Measurements from ENCODE around the gene TMPRSS11D.

TMPRSS11D gene

GRCh38 chr4:67886281-67886680 lies 2.5 kb upstream of the TMPRSS11D start:
- no peak overlapping the region for H3K4me3 ChIP-seq (replicated peaks; ENCODE audit: low read depth, low read length)
- DNase-seq (ENCODE audit: extremely low read depth, insufficient read length), result no peak
- no peaks in the 10 kb centered on the region for H3K36me3 ChIP-seq (ENCODE audit: control insufficient read depth, insufficient read depth, low read length)
- H3K27me3 ChIP-seq (replicated peaks; ENCODE audit: control insufficient read depth, insufficient read depth, low read length), result no peaks in the 10 kb centered on the region
- no peak for TF ChIP-seq CTCF (IDR thresholded peaks at IDR 0.05; ENCODE audit: insufficient read depth, low read length, poor library complexity, severe bottlenecking)

- no peaks in the 10 kb centered on the region for H3K36me3 ChIP-seq (ENCODE audit: control insufficient read depth, insufficient read depth, low read length)
- no peak overlapping the region for H3K4me3 ChIP-seq (replicated peaks; ENCODE audit: low read depth, low read length)
- TF ChIP-seq CTCF (IDR thresholded peaks at IDR 0.05; ENCODE audit: insufficient read depth, low read length, poor library complexity, severe bottlenecking), result no peak
- DNase-seq (ENCODE audit: extremely low read depth, insufficient read length), result no peak
- no peaks in the 10 kb centered on the region for H3K27me3 ChIP-seq (replicated peaks; ENCODE audit: control insufficient read depth, insufficient read depth, low read length)
These were observed 2.0 kb upstream of the TMPRSS11D start for GRCh38 chr4:67885762-67886161.

GRCh38 chr4:67884701-67885100 lies 899 bp upstream of the TMPRSS11D start:
- H3K36me3 ChIP-seq (ENCODE audit: control insufficient read depth, insufficient read depth, low read length), result no peaks in the 10 kb centered on the region
- DNase-seq (ENCODE audit: extremely low read depth, insufficient read length), result no peak

GRCh38 chr4:67883458-67883857 lies 344 bp downstream of the TMPRSS11D start:
- TF ChIP-seq CTCF (IDR thresholded peaks at IDR 0.05; ENCODE audit: insufficient read depth, low read length, poor library complexity, severe bottlenecking), result no peak
- Histone ChIP-seq H3K27me3 (replicated peaks; ENCODE audit: control insufficient read depth, insufficient read depth, low read length) (no peaks in the 10 kb centered on the region), H3K36me3 (ENCODE audit: control insufficient read depth, insufficient read depth, low read length) (no peaks in the 10 kb centered on the region), H3K4me3 (replicated peaks; ENCODE audit: low read depth, low read length) (no peak overlapping the region)
- DNase-seq (ENCODE audit: extremely low read depth, insufficient read length), result no peak

More at GRCh38 chr4:67884701-67885100, 899 bp upstream of the TMPRSS11D start:
- TF ChIP-seq CTCF (IDR thresholded peaks at IDR 0.05; ENCODE audit: insufficient read depth, low read length, poor library complexity, severe bottlenecking), result no peak
- H3K4me3 ChIP-seq (replicated peaks; ENCODE audit: low read depth, low read length), result no peak overlapping the region
- H3K27me3 ChIP-seq (replicated peaks; ENCODE audit: control insufficient read depth, insufficient read depth, low read length), result no peaks in the 10 kb centered on the region

- Histone ChIP-seq H3K36me3 (ENCODE audit: control insufficient read depth, insufficient read depth, low read length) (no peaks in the 10 kb centered on the region), H3K4me3 (replicated peaks; ENCODE audit: low read depth, low read length) (no peak overlapping the region), H3K27me3 (replicated peaks; ENCODE audit: control insufficient read depth, insufficient read depth, low read length) (no peaks in the 10 kb centered on the region)
- DNase-seq (ENCODE audit: extremely low read depth, insufficient read length), result no peak
- no peak for TF ChIP-seq CTCF (IDR thresholded peaks at IDR 0.05; ENCODE audit: insufficient read depth, low read length, poor library complexity, severe bottlenecking)
These were observed 2.8 kb downstream of the TMPRSS11D start for GRCh38 chr4:67880866-67881610.
